ENCODE results near the gene KCTD2. TPM values are rescaled to one million over a fixed set of nuclear protein-coding genes. Genes with fewer than 3 reads are reported as not detected.

KCTD2 gene
- polyA plus RNA-seq, 2 donors: 10.0 to 11.5 TPM

GRCh38 chr17:75102385-75102821 is 55.4 kb downstream of the KCTD2 start:
- peaks cover 0 to 2% of the 10 kb centered on the region in 2 donors for H3K4me1 ChIP-seq (ENCODE audit: control insufficient read depth in 2 of 2, insufficient read depth in 2 of 2, low read length in 1 of 2)
- H3K4me3 ChIP-seq (ENCODE audit: low read depth in 1 of 2, low read length in 2 of 2): no peak overlapping the region
- peaks cover 0 to 23% of the 10 kb centered on the region in 2 donors for H3K36me3 ChIP-seq (ENCODE audit: control insufficient read depth in 2 of 2, insufficient read depth in 2 of 2, low read length in 1 of 2)
- no peaks in the 10 kb centered on the region for H3K9me3 ChIP-seq (ENCODE audit: control insufficient read depth in 2 of 2, insufficient read depth in 1 of 2, low read depth in 1 of 2, low read length in 1 of 2)
- H3K27ac ChIP-seq (ENCODE audit: low read depth in 2 of 2, low read length in 1 of 2): no peak overlapping the region
- H3K27me3 ChIP-seq (ENCODE audit: control insufficient read depth in 1 of 2, insufficient read depth in 2 of 2, low read length in 2 of 2): no peaks in the 10 kb centered on the region
- WGBS, 2 donors: 54 to 62% methylated on average over 12 of the region's 12 CpGs

GRCh38 chr17:75103601-75104554 is 56.9 kb downstream of the KCTD2 start:
- H3K27me3 ChIP-seq (ENCODE audit: control insufficient read depth in 1 of 2, insufficient read depth in 2 of 2, low read length in 2 of 2): no peaks in the 10 kb centered on the region
- H3K27ac ChIP-seq (ENCODE audit: low read depth in 2 of 2, low read length in 1 of 2): no peak overlapping the region
- no peaks in the 10 kb centered on the region for H3K9me3 ChIP-seq (ENCODE audit: control insufficient read depth in 2 of 2, insufficient read depth in 1 of 2, low read depth in 1 of 2, low read length in 1 of 2)
- peaks cover 0 to 19% of the 10 kb centered on the region in 2 donors for H3K36me3 ChIP-seq (ENCODE audit: control insufficient read depth in 2 of 2, insufficient read depth in 2 of 2, low read length in 1 of 2)
- peaks cover 0 to under 1% of the 10 kb centered on the region in 2 donors for H3K4me1 ChIP-seq (ENCODE audit: control insufficient read depth in 2 of 2, insufficient read depth in 2 of 2, low read length in 1 of 2)
- WGBS, 2 donors: 80 to 84% methylated on average over 13 to 14 of the region's 14 CpGs
- no peak overlapping the region for H3K4me3 ChIP-seq (ENCODE audit: low read depth in 1 of 2, low read length in 2 of 2)

GRCh38 chr17:75105126-75106080 is 58.4 kb downstream of the KCTD2 start:
- Histone ChIP-seq H3K4me3 (ENCODE audit: low read depth in 1 of 2, low read length in 2 of 2) (no peak overlapping the region), H3K4me1 (ENCODE audit: control insufficient read depth in 2 of 2, insufficient read depth in 2 of 2, low read length in 1 of 2) (peaks cover 4 to 6% of the 10 kb centered on the region in 2 donors), H3K9me3 (ENCODE audit: control insufficient read depth in 2 of 2, insufficient read depth in 1 of 2, low read depth in 1 of 2, low read length in 1 of 2) (no peaks in the 10 kb centered on the region), H3K27me3 (ENCODE audit: control insufficient read depth in 1 of 2, insufficient read depth in 2 of 2, low read length in 2 of 2) (no peaks in the 10 kb centered on the region), H3K36me3 (ENCODE audit: control insufficient read depth in 2 of 2, insufficient read depth in 2 of 2, low read length in 1 of 2) (peaks cover 0 to 12% of the 10 kb centered on the region in 2 donors), H3K27ac (ENCODE audit: low read depth in 2 of 2, low read length in 1 of 2) (no peak overlapping the region)
- WGBS, 2 donors: 61 to 71% methylated on average over 20 of the region's 20 CpGs

GRCh38 chr17:75108193-75108592 is 61.2 kb downstream of the KCTD2 start:
- Histone ChIP-seq H3K4me1 (ENCODE audit: control insufficient read depth in 2 of 2, insufficient read depth in 2 of 2, low read length in 1 of 2) (peaks cover 4 to 9% of the 10 kb centered on the region in 2 donors), H3K27ac (ENCODE audit: low read depth in 2 of 2, low read length in 1 of 2) (no peak overlapping the region), H3K27me3 (ENCODE audit: control insufficient read depth in 1 of 2, insufficient read depth in 2 of 2, low read length in 2 of 2) (no peaks in the 10 kb centered on the region), H3K36me3 (ENCODE audit: control insufficient read depth in 2 of 2, insufficient read depth in 2 of 2, low read length in 1 of 2) (peaks cover 0 to 8% of the 10 kb centered on the region in 2 donors), H3K9me3 (ENCODE audit: control insufficient read depth in 2 of 2, insufficient read depth in 1 of 2, low read depth in 1 of 2, low read length in 1 of 2) (no peaks in the 10 kb centered on the region), H3K4me3 (ENCODE audit: low read depth in 1 of 2, low read length in 2 of 2) (no peak overlapping the region)
- WGBS, 2 donors: 81 to 85% methylated on average over 2 of the region's 2 CpGs

GRCh38 chr17:75109046-75109406 is 62.0 kb downstream of the KCTD2 start:
- Histone ChIP-seq H3K27me3 (ENCODE audit: control insufficient read depth in 1 of 2, insufficient read depth in 2 of 2, low read length in 2 of 2) (no peaks in the 10 kb centered on the region), H3K4me3 (ENCODE audit: low read depth in 1 of 2, low read length in 2 of 2) (peak overlapping the region; percentile 68 to 87), H3K9me3 (ENCODE audit: control insufficient read depth in 2 of 2, insufficient read depth in 1 of 2, low read depth in 1 of 2, low read length in 1 of 2) (no peaks in the 10 kb centered on the region), H3K36me3 (ENCODE audit: control insufficient read depth in 2 of 2, insufficient read depth in 2 of 2, low read length in 1 of 2) (peaks cover 0 to 5% of the 10 kb centered on the region in 2 donors), H3K4me1 (ENCODE audit: control insufficient read depth in 2 of 2, insufficient read depth in 2 of 2, low read length in 1 of 2) (peaks cover 8 to 10% of the 10 kb centered on the region in 2 donors), H3K27ac (ENCODE audit: low read depth in 2 of 2, low read length in 1 of 2) (no peak overlapping the region)
- WGBS, 2 donors: 5 to 11% methylated on average over 22 of the region's 22 CpGs

GRCh38 chr17:75109407-75110233 is 62.6 kb downstream of the KCTD2 start, which contains the start of gene ARMC7:
Gene ARMC7 (plus strand): TSS chr17:75109969. CDS start chr17:75110289, 320 bp downstream.
- WGBS, 2 donors: 1% methylated on average over 66 to 68 of the region's 68 CpGs
- H3K27ac ChIP-seq (ENCODE audit: low read depth in 2 of 2, low read length in 1 of 2): peak within 1 kb of the TSS; percentile 71 to 72
- peaks cover 8 to 10% of the 10 kb centered on the region in 2 donors for H3K4me1 ChIP-seq (ENCODE audit: control insufficient read depth in 2 of 2, insufficient read depth in 2 of 2, low read length in 1 of 2)
- H3K36me3 ChIP-seq (ENCODE audit: control insufficient read depth in 2 of 2, insufficient read depth in 2 of 2, low read length in 1 of 2): peaks cover 0 to 5% of the 10 kb centered on the region in 2 donors
- peak within 1 kb of the TSS; percentile 68 to 87 for H3K4me3 ChIP-seq (ENCODE audit: low read depth in 1 of 2, low read length in 2 of 2)
- no peaks in the 10 kb centered on the region for H3K27me3 ChIP-seq (ENCODE audit: control insufficient read depth in 1 of 2, insufficient read depth in 2 of 2, low read length in 2 of 2)
- H3K9me3 ChIP-seq (ENCODE audit: control insufficient read depth in 2 of 2, insufficient read depth in 1 of 2, low read depth in 1 of 2, low read length in 1 of 2): no peaks in the 10 kb centered on the region

GRCh38 chr17:75110234-75110937 is 63.4 kb downstream of the KCTD2 start:
- no peaks in the 10 kb centered on the region for H3K27me3 ChIP-seq (ENCODE audit: control insufficient read depth in 1 of 2, insufficient read depth in 2 of 2, low read length in 2 of 2)
- peaks cover 10 to 11% of the 10 kb centered on the region in 2 donors for H3K4me1 ChIP-seq (ENCODE audit: control insufficient read depth in 2 of 2, insufficient read depth in 2 of 2, low read length in 1 of 2)
- peak overlapping the region; percentile 68 to 87 for H3K4me3 ChIP-seq (ENCODE audit: low read depth in 1 of 2, low read length in 2 of 2)
- no peaks in the 10 kb centered on the region for H3K9me3 ChIP-seq (ENCODE audit: control insufficient read depth in 2 of 2, insufficient read depth in 1 of 2, low read depth in 1 of 2, low read length in 1 of 2)
- 17% methylated on average over 36 to 40 of the region's 40 CpGs for WGBS, 2 donors
- peak overlapping the region; percentile 71 to 72 for H3K27ac ChIP-seq (ENCODE audit: low read depth in 2 of 2, low read length in 1 of 2)
- H3K36me3 ChIP-seq (ENCODE audit: control insufficient read depth in 2 of 2, insufficient read depth in 2 of 2, low read length in 1 of 2): no peaks in the 10 kb centered on the region

- WGBS, 2 donors: 84% methylated on average over 7 of the region's 7 CpGs
- Histone ChIP-seq H3K27me3 (ENCODE audit: control insufficient read depth in 1 of 2, insufficient read depth in 2 of 2, low read length in 2 of 2) (no peaks in the 10 kb centered on the region), H3K27ac (ENCODE audit: low read depth in 2 of 2, low read length in 1 of 2) (no peak overlapping the region), H3K9me3 (ENCODE audit: control insufficient read depth in 2 of 2, insufficient read depth in 1 of 2, low read depth in 1 of 2, low read length in 1 of 2) (no peaks in the 10 kb centered on the region), H3K36me3 (ENCODE audit: control insufficient read depth in 2 of 2, insufficient read depth in 2 of 2, low read length in 1 of 2) (peaks cover 0 to 4% of the 10 kb centered on the region in 2 donors), H3K4me3 (ENCODE audit: low read depth in 1 of 2, low read length in 2 of 2) (no peak overlapping the region), H3K4me1 (ENCODE audit: control insufficient read depth in 2 of 2, insufficient read depth in 2 of 2, low read length in 1 of 2) (peaks cover 11 to 13% of the 10 kb centered on the region in 2 donors)
Measured at GRCh38 chr17:75111777-75112335, 64.8 kb downstream of the KCTD2 start.

Data from esophagus (tissue), 2 donors.